Effector memory CD8-positive, alpha-beta T cell (primary cell): ENCODE measurements around the gene AFF4.

ENCODE experiments used
- ATAC-seq: fragments of 150-1000 bp; cut with Tn5 transposase; replicated peaks from 2 replicates; pipeline ENCODE4 v1.10.0; 2021; ENCODE audit warnings: mild to moderate bottlenecking, moderate library complexity
- DNase-seq, 3 experiments: peaks; one replicate each; pipeline ENCODE4 v3.0.0; 2021
- H3K27ac Mint-ChIP-seq, 2 donors: one replicate each; pipeline ENCODE4 v1.8.0; 2022; ENCODE audit warnings: mild to moderate bottlenecking in 2 of 2, mixed read lengths in 2 of 2, moderate library complexity in 2 of 2
- H3K27me3 Mint-ChIP-seq, 2 donors: one replicate each; pipeline ENCODE4 v1.8.0; 2022; ENCODE audit warnings: mixed read lengths in 2 of 2
- H3K36me3 Mint-ChIP-seq: one replicate; pipeline ENCODE4 v1.8.0; 2022; ENCODE audit warnings: mild to moderate bottlenecking, moderate library complexity, mixed read lengths; ENCODE audit not compliant: insufficient read depth
- H3K4me1 Mint-ChIP-seq, 2 donors: one replicate each; pipeline ENCODE4 v1.8.0; 2022; ENCODE audit warnings: low read depth in 2 of 2, mixed read lengths in 2 of 2
- H3K4me3 Mint-ChIP-seq, 2 donors: one replicate each; pipeline ENCODE4 v1.8.0; 2022; ENCODE audit warnings: mild to moderate bottlenecking in 2 of 2, mixed read lengths in 2 of 2, moderate library complexity in 2 of 2
- H3K9me3 Mint-ChIP-seq, 2 donors: one replicate each; pipeline ENCODE4 v1.8.0; 2022; ENCODE audit warnings: mixed read lengths in 2 of 2

AFF4 gene

DNA sequence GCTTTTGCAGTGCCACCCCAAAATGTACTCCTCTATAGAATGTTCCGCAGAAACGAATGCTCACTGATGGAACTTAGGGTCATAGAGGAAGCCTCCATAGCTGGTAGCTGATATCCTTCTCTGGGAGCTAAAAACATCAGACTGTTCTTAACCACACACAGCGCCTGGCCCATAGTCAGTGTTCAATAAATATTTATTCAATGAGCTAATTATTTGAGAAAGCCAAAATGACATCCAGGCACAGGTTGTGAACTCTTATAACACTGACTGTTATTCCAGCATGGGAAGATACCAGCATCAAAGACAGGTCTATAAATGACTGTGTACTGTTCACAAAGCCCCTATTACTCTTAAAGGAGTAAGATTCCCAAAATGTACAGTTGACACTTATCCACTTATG is 110.1 kb downstream of the AFF4 start:
- Mint-ChIP-seq H3K36me3 (no peaks in the 10 kb centered on the region), H3K27ac (no peak overlapping the region), H3K9me3 (no peaks in the 10 kb centered on the region), H3K4me3 (no peak overlapping the region), H3K27me3 (peaks cover 26% of the 10 kb centered on the region in 2 donors), H3K4me1 (no peaks in the 10 kb centered on the region)
- DNase-seq (no peak), ATAC-seq (no peak)

DNA sequence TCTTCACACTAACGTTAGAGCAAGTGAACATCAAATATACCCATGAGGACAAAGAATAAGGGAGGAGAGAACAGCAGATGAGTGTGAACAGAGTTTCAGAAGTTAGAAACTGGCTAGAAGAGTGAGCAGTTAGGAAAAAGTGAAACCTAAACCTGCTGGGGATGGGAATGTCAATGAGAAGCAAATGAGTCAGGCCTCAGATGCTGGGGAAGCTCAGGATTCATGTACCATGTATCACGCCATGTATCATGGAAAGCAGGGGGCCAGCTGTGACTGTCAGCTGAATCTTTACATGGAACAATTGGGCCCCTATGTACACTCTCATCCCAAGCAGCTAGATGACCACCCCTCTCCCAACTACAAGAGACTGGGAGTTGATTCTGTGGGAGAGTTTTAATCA is 113.4 kb downstream of the AFF4 start:
- DNase-seq (no peak), ATAC-seq (no peak)
- no peaks in the 10 kb centered on the region for H3K4me1 Mint-ChIP-seq
- no peak overlapping the region for H3K4me3 Mint-ChIP-seq
- no peaks in the 10 kb centered on the region for H3K36me3 Mint-ChIP-seq
- H3K27ac Mint-ChIP-seq, result no peak overlapping the region
- peaks cover 0 to under 1% of the 10 kb centered on the region in 2 donors for H3K27me3 Mint-ChIP-seq
- H3K9me3 Mint-ChIP-seq, result no peaks in the 10 kb centered on the region

DNA sequence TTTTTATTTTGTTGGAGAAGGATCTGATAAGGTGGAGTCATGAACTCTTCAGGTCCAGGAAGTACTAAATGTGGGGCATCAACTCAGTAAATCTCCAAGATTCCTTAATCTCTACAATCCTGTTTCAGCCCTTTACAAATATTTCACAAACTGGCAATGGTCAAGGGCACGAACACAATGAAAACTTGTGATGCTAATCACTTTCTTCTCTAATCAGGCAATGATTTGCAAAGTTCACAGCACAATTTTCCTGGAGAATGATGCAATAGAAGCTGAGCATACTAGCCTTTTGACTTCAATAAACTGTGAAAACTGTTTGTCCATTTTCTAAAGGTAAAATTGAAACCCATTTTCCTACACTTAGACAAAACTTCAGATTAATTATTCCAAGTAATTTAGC is 114.1 kb downstream of the AFF4 start:
- H3K9me3 Mint-ChIP-seq, result no peaks in the 10 kb centered on the region
- no peaks in the 10 kb centered on the region for H3K27me3 Mint-ChIP-seq
- no peak for DNase-seq
- no peaks in the 10 kb centered on the region for H3K36me3 Mint-ChIP-seq
- H3K4me1 Mint-ChIP-seq, result no peaks in the 10 kb centered on the region
- no peak overlapping the region for H3K4me3 Mint-ChIP-seq
- no peak overlapping the region for H3K27ac Mint-ChIP-seq
- ATAC-seq, result no peak

DNA sequence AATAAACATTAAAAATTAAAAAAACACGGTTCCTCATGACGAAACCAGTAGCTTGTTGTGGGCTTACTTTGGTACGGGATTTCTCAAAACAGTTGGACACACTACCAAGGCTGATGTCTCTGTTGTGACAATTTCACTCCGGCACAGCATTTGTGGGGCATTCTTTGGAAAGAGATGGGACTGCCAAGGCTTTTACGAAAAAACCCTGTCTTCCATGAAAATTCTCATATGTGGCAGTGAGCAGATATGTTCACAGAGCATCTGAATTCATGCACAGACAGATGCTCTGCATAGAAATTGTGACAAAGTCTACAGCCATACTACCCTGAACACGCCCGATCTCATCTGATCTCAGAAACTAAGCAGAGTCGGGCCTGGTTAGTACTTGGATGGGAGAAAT is 115.2 kb downstream of the AFF4 start:
- H3K4me1 Mint-ChIP-seq, result no peaks in the 10 kb centered on the region
- DNase-seq (no peak), ATAC-seq (no peak)
- H3K4me3 Mint-ChIP-seq, result no peak overlapping the region
- no peak overlapping the region for H3K27ac Mint-ChIP-seq
- no peaks in the 10 kb centered on the region for H3K27me3 Mint-ChIP-seq
- no peaks in the 10 kb centered on the region for H3K9me3 Mint-ChIP-seq
- H3K36me3 Mint-ChIP-seq, result no peaks in the 10 kb centered on the region

DNA sequence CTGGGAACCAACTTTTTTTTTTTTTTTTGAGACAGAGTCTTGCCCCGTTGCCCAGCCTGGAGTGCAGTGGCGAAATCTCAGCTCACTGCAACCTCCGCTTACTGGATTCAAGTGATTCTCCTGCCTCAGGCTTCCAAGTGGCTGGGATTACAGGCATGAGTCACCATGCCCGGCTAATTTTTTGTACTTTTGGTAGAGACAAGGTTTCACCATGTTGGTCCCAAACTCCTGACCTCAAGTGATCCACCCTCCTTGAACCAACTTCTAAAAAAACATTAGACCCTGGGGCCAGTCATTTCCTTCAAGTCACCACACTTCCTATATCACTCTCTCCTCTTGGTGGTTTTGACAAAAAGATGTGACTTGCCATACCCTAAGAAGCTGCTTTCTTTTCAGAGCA is 122.1 kb downstream of the AFF4 start:
- no peaks in the 10 kb centered on the region for H3K27me3 Mint-ChIP-seq
- ATAC-seq (no peak), DNase-seq (no peak)
- no peaks in the 10 kb centered on the region for H3K4me1 Mint-ChIP-seq
- no peak overlapping the region for H3K27ac Mint-ChIP-seq
- H3K4me3 Mint-ChIP-seq, result no peak overlapping the region
- H3K9me3 Mint-ChIP-seq, result no peaks in the 10 kb centered on the region
- H3K36me3 Mint-ChIP-seq, result no peaks in the 10 kb centered on the region

DNA sequence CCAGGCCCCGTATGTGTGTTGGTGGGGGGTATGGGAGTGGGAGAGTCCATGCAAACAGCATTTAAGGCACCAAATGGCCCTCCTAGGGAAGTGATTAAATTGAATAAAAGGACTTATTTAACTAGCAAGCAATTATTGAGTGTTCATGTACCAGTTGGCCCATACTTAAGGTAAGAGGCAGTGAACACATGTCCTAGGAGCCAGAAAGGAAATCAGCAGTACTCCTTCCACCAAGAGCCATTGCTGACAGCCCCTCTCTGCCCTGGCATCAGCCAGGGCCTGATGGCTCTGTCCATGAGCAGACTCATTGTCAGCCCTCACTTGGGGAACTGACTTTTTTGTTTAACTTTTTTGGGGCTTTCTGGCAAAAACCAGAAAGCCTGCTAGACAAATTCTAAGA is 122.5 kb downstream of the AFF4 start:
- Mint-ChIP-seq H3K4me1 (no peaks in the 10 kb centered on the region), H3K27ac (no peak overlapping the region), H3K4me3 (no peak overlapping the region), H3K9me3 (no peaks in the 10 kb centered on the region), H3K27me3 (no peaks in the 10 kb centered on the region), H3K36me3 (no peaks in the 10 kb centered on the region)
- ATAC-seq (no peak), DNase-seq (no peak)

DNA sequence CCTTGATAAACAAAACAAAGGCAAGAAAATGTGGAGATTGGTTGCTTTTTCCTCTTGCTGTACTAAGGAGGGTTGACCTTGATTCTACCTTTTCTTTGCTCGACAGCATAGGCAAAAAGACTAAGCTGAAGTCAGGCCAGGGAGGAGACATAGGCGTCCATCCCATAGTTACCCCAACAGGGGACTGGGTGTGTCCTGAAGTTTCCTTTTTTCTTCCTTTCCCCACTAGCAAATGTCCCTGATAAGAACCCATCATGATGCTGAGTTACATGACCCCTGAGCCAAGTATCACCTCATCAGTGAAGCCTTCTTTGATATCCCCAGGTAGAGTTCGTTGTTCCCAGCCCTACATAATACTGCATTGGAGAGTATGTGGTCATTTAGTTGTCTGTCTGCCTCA is 123.1 kb downstream of the AFF4 start:
- DNase-seq, result no peak
- no peak overlapping the region for H3K4me3 Mint-ChIP-seq

DNA sequence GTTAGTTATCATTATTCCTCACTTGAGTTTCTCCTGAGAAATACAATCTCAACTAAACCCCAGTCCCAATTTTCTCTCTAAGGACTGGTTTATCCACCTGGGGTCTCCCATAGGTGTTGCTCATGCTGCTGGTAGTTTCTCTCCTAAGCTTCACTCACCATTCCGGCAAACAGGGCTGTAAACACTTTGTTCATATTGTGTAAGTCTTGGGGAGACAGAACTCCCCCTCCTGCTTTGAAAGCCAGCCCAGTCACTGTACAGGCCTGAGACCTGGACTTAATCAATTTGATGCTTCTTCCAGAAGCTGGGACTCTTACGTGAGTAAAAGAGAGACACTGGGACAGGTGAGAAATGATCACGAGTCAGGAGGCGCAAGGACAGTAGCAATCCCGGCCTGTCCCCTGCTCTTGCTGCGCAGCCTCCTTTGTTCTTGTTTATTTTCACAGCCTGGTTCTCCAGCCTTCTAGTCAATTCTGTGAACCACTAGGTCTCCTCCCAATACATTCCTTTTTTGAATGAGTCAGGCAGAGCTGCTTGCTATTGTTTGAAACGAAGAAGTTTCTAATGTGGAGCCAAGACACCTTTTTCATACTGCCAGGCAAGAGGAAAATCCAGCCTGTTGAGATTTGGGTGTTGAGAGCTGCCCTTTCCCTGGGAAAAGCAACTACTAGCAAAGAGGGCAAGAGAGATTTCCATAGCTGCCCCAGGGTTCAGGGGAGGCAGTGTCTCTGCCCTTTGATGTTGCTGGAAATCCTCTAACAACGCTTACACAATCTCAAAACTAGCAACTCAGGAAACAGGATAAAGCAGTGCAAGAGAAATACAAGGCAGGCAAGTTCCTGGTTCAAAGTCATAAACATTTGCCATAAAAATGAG is 123.8 kb downstream of the AFF4 start:
- no peak for ATAC-seq
- Mint-ChIP-seq H3K27ac (no peak overlapping the region), H3K4me1 (no peaks in the 10 kb centered on the region), H3K36me3 (no peaks in the 10 kb centered on the region), H3K4me3 (no peak overlapping the region), H3K9me3 (no peaks in the 10 kb centered on the region), H3K27me3 (no peaks in the 10 kb centered on the region)
- DNase-seq, result no peak

More for the DNA sequence above, 123.1 kb downstream of the AFF4 start:
- no peaks in the 10 kb centered on the region for H3K9me3 Mint-ChIP-seq
- H3K27me3 Mint-ChIP-seq, result no peaks in the 10 kb centered on the region
- H3K27ac Mint-ChIP-seq, result no peak overlapping the region
- no peaks in the 10 kb centered on the region for H3K4me1 Mint-ChIP-seq
- H3K36me3 Mint-ChIP-seq, result no peaks in the 10 kb centered on the region
- no peak for ATAC-seq

DNA sequence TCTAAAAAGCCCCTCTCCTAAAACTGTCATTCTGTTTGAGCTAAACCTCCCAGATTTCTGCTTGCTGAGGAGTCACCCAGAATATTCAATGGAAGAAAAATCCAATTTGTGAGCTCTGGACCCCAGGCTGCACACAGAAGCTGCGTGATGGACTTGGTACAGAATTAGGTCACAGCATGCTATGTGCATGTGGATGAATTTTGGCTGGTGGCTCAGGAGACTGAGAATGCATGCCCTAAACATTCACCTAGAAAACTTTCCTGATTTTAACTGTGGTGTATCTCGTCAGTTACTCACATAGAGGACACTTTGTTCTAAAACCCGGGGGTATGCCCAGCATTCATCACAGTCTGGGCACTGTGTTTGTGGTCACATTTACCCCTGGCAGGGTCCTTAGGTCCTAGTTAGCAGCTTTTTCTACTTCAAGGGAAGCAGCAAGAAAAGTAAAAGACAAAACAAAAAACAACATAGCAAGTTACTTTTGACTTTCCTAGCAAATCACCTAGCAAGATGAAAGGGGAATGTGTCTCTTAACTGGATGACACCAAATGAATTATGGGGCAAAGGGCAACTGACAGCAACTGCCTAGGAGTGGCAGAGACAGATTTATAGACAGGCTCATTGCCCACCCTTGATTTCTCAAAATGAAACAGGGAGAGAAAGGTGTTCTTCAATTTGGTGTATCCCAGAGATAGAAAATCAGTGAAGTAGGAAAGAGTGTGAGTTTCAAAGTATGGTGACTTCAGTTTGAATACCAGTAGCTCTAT is 124.7 kb downstream of the AFF4 start:
- H3K27me3 Mint-ChIP-seq, result no peaks in the 10 kb centered on the region
- no peak for DNase-seq
- no peaks in the 10 kb centered on the region for H3K4me1 Mint-ChIP-seq
- H3K9me3 Mint-ChIP-seq, result no peaks in the 10 kb centered on the region
- no peak overlapping the region for H3K27ac Mint-ChIP-seq
- no peaks in the 10 kb centered on the region for H3K36me3 Mint-ChIP-seq
- no peak for ATAC-seq
- no peak overlapping the region for H3K4me3 Mint-ChIP-seq

DNA sequence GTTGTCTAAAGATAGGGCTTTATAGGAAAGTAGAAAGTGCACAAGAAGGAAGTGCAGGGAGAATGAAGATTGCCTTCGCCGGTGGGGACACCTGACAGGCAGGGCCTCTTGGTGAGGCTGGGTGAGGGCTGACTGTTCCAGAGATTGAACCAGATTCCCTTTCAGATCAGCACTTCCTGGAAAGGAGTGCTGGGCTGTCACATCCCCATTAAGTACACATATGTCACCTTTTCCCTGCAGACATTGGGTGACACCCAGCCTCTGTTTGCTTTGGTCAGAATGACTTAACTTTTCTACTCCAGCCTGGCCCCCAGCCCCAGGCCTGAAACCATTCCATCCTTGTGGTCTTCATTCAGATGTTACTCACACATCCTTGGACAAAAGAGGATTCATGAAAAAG is 125.6 kb downstream of the AFF4 start:
- no peaks in the 10 kb centered on the region for H3K27me3 Mint-ChIP-seq
- no peak overlapping the region for H3K27ac Mint-ChIP-seq
- DNase-seq, result no peak
- H3K9me3 Mint-ChIP-seq, result no peaks in the 10 kb centered on the region
- H3K4me1 Mint-ChIP-seq, result no peaks in the 10 kb centered on the region
- no peak overlapping the region for H3K4me3 Mint-ChIP-seq
- no peaks in the 10 kb centered on the region for H3K36me3 Mint-ChIP-seq
- ATAC-seq, result no peak

DNA sequence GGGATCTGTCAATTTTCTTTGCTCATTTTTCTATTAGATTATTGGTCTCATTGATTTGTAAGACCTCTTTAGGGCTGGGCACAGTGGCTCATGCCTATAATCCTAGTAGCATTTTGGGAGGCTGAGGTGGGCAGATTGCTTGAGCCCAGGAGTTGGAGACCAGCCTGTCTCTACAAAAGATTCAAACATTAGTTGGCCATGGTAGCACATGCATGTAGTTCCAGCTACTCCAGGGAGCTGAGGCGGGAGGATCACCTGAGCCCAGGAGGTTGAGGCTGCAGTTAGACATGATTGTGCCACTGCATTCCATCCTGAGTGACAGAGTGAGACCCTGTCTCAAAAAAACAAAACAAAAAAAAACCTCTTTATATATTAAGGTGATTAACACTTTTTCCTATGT is 126.6 kb downstream of the AFF4 start:
- Mint-ChIP-seq H3K27me3 (no peaks in the 10 kb centered on the region), H3K4me1 (no peaks in the 10 kb centered on the region), H3K9me3 (no peaks in the 10 kb centered on the region), H3K36me3 (no peaks in the 10 kb centered on the region), H3K4me3 (no peak overlapping the region), H3K27ac (no peak overlapping the region)
- DNase-seq (no peak), ATAC-seq (no peak)

DNA sequence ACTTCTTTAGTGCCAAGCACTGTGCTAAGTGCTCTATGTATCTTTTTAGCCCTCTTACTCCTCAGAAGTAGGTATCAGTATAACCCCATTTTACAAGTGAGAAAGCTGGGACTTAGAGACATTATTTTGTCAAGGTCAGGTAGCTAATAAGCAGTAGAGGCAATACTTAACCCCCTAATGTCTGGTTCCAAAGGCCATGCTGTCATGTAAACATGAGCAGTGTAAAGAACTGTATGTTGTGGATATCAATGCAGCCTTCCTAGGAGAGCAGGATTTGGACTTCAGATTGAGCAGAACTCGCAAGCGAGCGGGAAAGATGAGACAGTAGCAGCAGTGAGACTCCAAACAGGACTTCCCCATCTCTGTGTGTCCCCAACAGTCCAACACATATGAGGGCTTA is 129.4 kb downstream of the AFF4 start:
- Mint-ChIP-seq H3K4me3 (no peak overlapping the region), H3K9me3 (no peaks in the 10 kb centered on the region), H3K27me3 (peaks cover 12 to 21% of the 10 kb centered on the region in 2 donors), H3K27ac (no peak overlapping the region), H3K36me3 (no peaks in the 10 kb centered on the region), H3K4me1 (peaks cover 14% of the 10 kb centered on the region in 2 donors)
- ATAC-seq (no peak), DNase-seq (no peak)

DNA sequence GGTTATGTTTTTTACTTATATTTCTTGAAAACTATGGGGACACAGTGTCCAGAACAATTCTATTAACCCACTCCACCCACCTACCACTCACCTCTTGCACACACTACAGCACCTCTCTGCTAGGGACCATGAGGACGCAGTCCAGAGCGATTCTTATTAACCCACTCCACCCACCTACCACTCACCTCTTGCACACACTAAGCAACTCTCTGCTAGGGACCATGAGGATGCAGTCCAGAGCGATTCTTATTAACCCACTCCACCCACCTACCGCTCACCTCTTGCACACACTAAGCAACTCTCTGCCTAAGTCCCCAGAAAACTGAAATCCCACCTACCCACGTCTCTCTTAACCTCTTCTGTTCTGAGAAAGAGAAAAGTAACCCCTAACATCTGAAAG is 130.8 kb downstream of the AFF4 start:
- ATAC-seq, result no peak
- Mint-ChIP-seq H3K27me3 (peaks cover 14 to 35% of the 10 kb centered on the region in 2 donors), H3K4me1 (peaks cover 14% of the 10 kb centered on the region in 2 donors), H3K4me3 (peak overlapping the region in 1 of 2 donors; percentile 14), H3K36me3 (no peaks in the 10 kb centered on the region), H3K9me3 (no peaks in the 10 kb centered on the region), H3K27ac (no peak overlapping the region)
- no peak for DNase-seq
